ENCODE measurements around the gene SLC11A1.
A peak's percentile ranks its signal among the peaks of the same experiment; 100 is the strongest.

The SLC11A1 gene

GRCh38 chr2:218392891-218393462 lies 10.9 kb downstream of the SLC11A1 start:
- no peak overlapping the region for H3K4me3 ChIP-seq (ENCODE audit: low read depth, low read length)

GRCh38 chr2:218393750-218394290 lies 11.7 kb downstream of the SLC11A1 start:
- H3K4me3 ChIP-seq (ENCODE audit: low read depth, low read length) = no peak overlapping the region

DNA sequence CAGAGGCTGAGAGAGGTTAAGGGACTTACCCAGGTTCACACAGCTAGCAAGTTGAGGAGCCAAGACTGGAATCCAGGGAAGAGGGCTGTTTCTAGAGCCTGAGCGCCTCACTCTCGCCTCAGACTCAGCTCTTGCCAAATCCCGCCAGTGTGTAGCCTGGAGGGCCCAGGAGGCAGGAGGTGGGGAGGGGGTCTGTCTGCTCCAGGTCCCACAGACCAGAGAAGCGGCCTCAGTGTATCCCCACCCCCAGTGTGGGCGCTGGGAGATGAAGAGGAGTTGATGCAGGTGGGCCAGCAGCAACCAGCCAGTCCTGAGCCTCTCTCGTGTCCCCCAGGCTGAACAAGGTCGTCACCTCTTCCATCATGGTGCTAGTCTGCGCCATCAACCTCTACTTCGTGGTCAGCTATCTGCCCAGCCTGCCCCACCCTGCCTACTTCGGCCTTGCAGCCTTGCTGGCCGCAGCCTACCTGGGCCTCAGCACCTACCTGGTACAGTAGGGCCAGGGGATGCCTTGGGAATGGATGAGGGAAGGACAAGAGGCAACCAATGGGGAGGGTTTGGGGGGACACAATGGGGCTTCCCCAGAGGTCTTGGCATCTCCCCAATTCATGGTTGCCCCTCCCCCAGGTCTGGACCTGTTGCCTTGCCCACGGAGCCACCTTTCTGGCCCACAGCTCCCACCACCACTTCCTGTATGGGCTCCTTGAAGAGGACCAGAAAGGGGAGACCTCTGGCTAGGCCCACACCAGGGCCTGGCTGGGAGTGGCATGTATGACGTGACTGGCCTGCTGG lies 12.4 kb downstream of the SLC11A1 start:
- H3K4me3 ChIP-seq (ENCODE audit: low read depth, low read length) = no peak overlapping the region

GRCh38 chr2:218395090-218395444 lies 13.0 kb downstream of the SLC11A1 start:
- H3K4me3 ChIP-seq (ENCODE audit: low read depth, low read length) = no peak overlapping the region

DNA sequence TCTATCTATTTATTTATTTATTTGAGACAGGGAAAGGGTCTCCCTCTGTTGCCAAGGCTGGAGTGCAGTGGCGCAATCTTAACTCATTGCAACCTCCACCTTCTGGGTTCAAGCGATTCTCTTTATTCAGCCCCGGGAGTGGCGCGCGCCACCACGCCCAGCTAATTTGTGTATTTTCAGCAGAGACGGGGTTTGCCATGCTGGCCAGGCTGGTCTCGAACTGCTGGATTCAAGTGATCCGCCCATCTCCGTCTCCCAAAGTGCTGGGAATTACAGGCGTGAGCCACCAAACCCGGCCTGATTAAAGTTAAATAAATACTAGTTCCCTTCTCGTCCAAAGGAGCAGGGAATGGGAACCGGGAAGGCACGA lies 13.4 kb downstream of the SLC11A1 start:
- H3K4me3 ChIP-seq (ENCODE audit: low read depth, low read length) = peak overlapping the region; percentile 13

DNA sequence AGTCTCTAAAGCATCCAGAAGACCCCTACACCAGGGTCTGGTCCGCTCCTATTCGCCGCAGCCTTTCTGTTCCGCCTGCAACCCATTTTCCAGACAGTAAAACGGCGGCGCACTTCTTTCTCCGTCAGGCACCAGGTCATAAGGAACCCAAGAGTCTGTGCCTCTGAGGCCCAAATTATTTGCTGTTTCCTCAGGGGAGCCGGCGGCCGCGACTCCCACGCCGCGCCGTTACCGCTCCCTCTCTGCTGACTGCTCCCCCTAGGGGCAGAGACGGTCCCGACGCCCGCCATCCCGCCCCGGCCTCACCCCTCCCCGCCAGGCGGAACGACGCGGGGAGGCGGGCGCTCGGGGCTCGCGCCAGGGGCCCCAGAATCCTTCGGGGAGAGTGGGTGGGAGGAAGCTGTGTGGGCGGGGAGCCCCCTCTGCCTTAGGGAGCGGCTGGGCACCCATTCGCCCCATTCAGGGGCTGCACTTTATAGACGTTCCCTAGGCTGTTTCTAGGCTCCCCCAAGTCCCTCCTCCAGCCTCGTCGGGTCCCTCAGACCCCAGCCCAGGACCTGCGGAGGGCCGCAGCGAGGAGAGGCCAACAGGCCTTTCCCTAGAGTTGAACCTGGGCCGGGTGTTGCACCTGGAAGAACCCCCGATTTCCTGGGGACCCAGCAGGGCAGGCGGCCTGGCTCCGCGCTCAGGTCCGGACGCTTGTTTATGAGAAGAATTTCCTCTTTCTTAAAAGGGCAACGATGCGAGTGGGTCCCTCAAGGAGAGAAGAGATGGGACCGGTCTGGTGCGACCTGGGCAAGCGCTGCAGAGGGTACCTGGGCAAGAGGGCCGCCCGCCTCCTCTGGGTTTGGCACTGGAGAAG lies 14.0 kb downstream of the SLC11A1 start:
- peak overlapping the region; percentile 72 for H3K4me3 ChIP-seq (ENCODE audit: low read depth, low read length)

- peak overlapping the region; percentile 72 for H3K4me3 ChIP-seq (ENCODE audit: low read depth, low read length)
Measured at GRCh38 chr2:218396688-218397462, 14.8 kb downstream of the SLC11A1 start.

DNA sequence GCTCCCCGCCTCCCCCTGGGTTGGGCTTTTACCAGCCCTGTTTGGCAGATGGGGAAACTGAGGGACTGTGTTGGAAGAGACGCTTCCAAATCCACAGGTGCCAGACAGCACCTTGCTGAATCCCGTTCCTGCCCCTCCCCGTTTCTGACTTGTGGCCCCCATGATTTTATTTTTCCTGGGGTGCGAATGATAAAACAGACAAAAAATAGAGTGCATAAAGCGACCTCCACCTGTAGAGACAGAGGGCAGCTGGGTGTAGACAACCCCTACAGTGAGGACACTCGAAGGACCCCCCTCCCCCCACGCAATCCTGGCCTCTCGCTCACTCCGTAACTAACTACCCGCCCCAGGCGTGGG lies 15.4 kb downstream of the SLC11A1 start:
- H3K4me3 ChIP-seq (ENCODE audit: low read depth, low read length) = peak overlapping the region; percentile 6

DNA sequence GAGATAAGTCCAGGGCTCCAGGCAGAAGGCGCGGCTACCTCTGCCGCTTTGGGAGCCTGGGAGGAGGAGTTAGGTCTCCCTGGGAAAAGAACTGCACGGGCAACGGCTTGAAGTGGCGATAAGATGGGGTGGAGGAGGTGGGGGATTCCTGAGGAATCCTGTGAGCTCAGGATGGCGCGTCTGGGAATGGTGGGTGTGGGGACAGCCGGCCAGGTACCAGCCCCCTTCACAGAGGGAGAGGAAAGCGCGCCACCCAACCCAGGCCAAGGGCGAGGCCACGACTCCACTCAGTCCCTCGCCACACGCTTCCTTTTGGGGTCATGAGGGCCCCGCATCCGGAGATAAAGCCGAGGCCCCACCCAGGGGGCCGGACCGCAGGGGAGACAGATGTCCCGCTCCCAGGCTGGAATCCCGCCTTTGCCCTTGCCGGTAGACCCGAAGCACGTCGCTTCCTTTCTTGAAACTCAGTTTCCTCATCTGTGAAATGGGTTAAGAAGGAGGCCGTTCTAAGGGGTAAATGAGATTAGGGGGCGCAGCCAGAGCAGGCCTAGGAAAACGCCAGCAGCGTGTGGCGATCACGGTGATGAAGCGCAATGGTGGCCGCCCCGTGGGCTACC lies 15.9 kb downstream of the SLC11A1 start:
- peak overlapping the region; percentile 24 for H3K4me3 ChIP-seq (ENCODE audit: low read depth, low read length)

DNA sequence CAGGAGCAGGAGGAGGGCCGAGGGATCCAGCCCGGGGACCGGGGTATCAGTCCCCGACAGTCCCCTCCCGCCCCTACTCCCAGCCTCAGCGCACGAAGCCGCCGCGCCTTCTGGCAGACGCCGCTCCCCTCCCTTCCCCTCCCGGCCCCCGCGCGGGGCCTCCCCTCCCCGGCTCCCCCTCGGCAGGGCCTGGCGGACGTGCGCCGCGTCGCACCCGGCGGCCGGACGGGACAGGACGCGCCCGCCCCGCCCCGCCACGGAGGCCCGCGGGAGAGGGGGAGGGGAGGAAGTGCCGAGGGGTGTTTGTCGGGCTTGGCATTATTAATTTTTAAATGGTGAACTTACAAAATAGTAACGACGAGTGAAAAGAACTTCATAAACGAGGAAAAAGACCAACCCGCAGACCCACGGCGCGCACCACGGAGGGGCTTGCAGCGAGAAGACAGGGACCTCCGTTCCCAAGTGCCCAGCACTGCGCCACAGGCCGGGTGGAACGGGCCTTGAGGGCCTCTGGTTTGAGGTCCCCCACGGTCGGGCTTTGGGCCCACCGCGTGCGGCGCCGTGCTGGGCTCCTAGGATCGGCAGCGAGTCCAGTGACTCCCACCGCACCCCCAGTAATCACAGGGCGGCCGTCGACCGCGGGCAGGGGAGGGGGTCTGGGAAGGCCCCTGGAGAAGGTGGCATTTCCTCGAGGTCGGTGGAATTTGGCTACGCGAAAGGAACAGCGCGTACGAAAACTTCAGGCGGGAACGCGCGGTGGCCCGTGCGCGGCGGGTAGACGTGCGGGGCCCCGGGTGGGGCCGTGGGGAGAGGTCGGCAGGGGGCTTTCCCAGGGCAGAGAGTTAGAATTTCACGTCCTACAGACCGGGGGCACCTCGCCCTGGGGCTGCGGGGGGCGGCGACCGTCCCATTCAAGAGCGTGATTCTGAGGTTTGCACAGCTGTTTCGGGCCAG lies 16.6 kb downstream of the SLC11A1 start:
- H3K4me3 ChIP-seq (ENCODE audit: low read depth, low read length) = peak overlapping the region; percentile 20

- H3K4me3 ChIP-seq (ENCODE audit: low read depth, low read length) = peak within 1 kb of the TSS; percentile 51
Measured at GRCh38 chr2:218399391-218400166, 17.5 kb downstream of the SLC11A1 start, which contains the start of gene CTDSP1. CTDSP1 (plus strand) TSS chr2:218399868; CDS start chr2:218400091, 223 bp downstream.

- H3K4me3 ChIP-seq (ENCODE audit: low read depth, low read length) = peak overlapping the region; percentile 51
Measured at GRCh38 chr2:218400167-218400929, 18.3 kb downstream of the SLC11A1 start.

DNA sequence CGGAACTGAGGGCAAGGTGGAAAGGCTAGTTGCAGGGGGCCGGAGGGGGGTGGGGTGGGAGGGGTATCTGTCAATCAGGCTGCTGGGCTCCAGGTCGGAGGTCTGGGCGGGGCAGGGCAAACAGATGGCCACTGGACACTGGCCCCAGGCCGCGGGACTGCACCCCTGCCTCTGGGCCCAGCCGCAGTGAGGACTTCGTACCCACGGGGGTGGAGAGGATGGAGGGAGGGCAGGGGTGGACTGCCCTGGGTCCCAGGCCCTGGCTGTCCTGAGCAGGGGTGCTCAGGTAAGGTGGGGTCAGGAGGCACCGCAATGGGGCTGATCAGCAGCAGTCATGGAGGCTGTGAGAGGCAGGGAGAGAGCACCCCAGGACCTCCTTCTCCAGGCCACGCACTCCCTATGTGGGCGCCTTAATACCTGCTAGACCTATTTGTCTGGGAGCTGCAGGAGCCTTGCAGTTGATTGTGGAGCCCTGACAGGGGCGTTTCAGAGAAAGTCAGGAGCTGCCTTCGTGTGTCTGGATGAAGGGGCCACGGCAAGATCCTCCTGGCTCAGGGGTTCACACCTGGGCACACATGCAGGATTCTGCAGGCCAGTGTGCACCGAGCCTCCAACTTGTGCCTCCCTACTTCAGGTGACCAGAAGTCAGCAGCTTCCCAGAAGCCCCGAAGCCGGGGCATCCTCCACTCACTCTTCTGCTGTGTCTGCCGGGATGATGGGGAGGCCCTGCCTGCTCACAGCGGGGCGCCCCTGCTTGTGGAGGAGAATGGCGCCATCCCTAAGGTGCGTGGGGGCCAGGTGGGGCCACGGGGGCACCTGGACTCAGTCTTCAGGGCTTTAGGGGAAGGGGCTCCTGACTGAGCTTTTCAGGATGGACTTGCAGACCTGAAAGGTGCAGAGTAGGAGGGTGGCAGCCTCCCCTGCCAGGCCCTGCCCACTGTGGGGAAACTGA lies 19.1 kb downstream of the SLC11A1 start:
- no peak overlapping the region for H3K4me3 ChIP-seq (ENCODE audit: low read depth, low read length)

DNA sequence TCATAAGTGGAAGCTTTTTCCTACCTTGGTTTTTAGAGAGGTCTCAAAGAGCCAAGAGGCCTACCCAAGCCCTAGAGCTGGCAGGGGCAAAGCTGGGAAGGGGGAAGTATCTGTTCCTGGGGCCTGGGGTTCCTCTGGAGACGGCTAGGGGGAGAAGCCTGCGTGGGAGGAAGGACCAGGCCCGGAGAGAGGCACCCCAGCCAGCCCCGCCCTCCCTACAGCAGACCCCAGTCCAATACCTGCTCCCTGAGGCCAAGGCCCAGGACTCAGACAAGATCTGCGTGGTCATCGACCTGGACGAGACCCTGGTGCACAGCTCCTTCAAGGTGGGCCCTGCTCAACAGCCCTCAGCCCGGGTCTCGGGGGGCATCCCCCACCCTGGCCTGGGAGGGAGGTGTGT lies 19.8 kb downstream of the SLC11A1 start:
- no peak overlapping the region for H3K4me3 ChIP-seq (ENCODE audit: low read depth, low read length)

- H3K4me3 ChIP-seq (ENCODE audit: low read depth, low read length) = no peak overlapping the region
Measured at GRCh38 chr2:218402491-218402901, 20.4 kb downstream of the SLC11A1 start.

DNA sequence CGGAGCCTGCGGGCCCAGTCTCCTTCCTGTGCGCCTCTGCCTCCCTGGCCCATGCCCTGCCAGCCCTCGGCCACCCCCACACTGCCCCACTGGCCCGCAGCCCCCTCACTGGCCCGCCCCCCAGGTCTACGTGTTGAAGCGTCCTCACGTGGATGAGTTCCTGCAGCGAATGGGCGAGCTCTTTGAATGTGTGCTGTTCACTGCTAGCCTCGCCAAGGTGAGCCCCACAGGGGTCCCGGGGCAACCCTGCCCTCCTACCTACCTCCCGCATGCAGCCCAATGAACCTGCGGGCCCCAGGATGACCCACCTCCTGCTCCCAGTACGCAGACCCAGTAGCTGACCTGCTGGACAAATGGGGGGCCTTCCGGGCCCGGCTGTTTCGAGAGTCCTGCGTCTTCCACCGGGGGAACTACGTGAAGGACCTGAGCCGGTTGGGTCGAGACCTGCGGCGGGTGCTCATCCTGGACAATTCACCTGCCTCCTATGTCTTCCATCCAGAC lies 20.9 kb downstream of the SLC11A1 start:
- H3K4me3 ChIP-seq (ENCODE audit: low read depth, low read length) = no peak overlapping the region

Measured in iPS-11a (cell line).